Stimulated activated CD4-positive, alpha-beta T cell treated with anti-CD3 and anti-CD28 coated beads, Interleukin-4, amount 100 ng/mL, for 48 hours (primary cell): ENCODE data around the gene ZCCHC4.
"Not testable (repeated sequence)": the region's sequence is repeated elsewhere in the genome, so short reads cannot be mapped to it uniquely, and the experiment has no call there.

Experiments used
- DNase-seq, 2 donors: peaks; one replicate each; pipeline ENCODE4 v3.0.0-alpha.2; 2020; ENCODE audit warnings: low read depth in 2 of 2

ZCCHC4 gene

DNA sequence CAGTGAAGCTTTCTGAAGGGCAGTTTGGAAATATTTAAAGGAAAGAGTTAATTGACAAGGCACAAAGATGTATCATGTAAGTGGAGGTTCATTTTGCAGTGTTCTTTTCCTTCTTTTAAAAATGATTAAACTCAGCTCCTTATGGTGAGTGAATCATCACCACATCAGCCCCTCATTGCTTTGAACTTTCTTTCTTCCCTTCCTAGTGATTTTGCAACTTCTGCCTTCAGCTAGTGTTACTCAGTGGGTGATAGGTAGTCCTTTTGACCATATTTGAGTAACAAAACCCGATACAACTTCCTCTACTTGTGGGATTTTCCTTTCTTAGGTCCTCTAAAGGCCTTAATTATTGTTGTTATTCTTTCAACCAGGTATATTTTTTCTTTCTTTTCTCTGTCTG, 8.2 kb downstream of the ZCCHC4 start:
- DNase-seq: no peak

DNA sequence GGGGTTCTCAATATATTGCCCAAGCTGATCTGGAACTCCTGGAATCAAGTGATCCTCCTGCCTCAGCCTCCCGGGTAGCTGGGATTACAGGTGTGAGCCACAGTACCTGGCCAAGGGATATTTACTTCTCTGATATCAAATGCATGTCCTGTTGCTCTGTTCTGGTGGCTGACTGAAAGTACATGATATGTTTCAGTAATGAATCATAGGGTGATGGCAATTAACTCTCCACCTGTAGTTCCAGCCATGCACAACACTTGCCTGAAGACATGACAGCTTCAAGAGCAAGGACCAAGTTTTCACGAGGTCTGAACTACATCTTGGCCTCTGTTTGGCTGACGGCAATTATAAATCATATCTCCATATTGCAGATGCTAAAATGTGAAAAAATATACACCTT, 9.1 kb downstream of the ZCCHC4 start:
- DNase-seq: no peak

DNA sequence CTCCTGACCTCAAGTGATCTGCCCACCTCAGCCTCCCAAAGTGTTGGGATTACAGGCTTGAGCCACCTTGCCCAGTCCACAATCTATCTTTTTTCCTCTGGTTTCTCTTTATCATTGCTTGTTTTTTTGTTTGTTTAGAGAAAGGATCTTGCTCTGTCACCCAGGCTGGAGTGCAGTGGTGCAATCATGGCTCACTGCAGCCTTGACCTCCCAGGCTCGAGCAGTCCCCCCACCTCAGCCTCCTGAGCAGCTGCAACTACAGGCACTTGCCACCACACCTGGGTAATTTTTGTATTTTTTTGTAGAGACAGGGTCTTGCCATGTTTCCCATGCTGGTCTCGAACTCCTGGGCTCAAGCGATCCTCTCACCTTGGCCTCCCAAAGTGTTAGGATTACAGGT, 15.9 kb downstream of the ZCCHC4 start:
- DNase-seq: not testable (repeated sequence)

DNA sequence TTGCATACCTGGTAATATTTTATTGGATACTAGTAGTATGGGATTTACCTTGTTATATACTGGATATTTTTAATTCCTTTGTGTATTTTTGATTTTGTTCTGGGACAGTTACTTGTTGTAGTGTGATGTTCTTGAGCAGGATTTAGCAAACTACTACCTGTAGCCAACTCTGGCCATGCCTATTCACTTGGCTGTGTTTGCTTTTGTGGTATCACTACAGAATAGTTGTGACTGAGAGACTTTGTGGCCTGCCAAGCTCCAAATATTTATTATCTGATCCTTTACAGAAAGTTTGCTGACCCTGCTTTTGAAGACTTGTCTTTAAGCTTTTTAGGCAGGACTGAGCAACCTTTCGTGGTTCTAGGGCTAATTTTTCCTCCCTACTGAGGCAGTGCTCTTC, 17.8 kb downstream of the ZCCHC4 start:
- DNase-seq: no peak

DNA sequence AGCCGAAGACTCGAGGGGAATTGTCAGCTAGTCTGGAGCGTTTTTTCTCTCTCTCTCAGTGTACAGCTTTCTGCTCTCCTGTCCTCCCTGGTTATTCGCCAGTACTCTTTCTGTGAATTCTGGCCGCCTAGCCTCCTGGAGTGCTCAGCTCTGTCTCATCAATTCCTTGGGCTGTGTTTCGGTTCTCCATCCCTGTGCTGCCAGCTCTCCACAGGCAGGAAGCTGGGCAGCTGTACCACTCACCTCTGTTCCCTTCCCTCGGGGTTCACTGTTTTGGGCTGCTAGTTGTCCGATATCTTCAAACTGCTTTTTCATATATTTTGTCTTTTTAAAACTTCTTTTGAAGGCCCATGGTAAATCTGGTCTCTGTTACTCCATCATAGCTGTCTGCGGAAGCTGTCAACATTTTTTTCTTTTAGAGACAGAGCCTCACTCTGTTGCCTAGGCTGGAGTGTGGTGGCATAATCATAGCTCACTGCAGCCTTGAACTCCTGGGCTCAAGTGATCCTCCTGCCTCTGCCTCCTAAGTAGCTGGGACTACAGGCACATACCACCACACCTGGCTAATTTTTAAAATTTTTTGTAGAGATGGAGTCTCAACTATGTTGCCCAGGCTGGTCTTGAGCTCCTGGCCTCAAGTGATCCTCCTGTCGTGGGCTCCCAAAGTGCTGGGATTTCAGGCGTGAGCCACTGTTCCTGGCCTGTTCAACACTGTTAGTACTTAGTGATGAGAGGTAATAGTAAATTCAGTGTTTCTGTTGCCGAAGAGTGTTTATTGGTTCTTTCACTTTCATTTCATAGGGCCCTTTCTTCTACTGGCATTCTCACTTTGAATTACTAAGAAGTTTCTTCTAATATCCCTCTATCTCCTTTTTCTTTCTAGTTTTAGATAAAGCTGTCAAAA, 18.6 kb downstream of the ZCCHC4 start:
- DNase-seq: no peak

DNA sequence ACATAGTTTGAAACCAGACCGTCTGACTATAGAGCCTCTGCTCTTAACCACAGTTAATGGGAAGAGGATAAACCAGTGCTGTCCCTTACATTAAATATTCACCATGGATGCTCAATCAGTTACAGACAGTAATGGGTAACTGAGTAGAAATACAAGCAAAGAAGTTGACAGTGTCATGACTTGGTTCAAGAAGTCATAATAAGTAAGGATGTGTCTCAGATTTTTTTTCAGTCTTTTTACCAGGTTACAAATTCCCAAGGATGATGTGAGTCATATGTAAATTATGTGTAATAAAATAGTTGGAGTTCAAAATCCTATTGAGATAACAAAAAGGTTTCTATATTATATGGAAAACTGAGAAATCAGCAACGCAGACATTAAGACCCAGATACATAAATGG, 31.1 kb downstream of the ZCCHC4 start:
- DNase-seq: no peak

DNA sequence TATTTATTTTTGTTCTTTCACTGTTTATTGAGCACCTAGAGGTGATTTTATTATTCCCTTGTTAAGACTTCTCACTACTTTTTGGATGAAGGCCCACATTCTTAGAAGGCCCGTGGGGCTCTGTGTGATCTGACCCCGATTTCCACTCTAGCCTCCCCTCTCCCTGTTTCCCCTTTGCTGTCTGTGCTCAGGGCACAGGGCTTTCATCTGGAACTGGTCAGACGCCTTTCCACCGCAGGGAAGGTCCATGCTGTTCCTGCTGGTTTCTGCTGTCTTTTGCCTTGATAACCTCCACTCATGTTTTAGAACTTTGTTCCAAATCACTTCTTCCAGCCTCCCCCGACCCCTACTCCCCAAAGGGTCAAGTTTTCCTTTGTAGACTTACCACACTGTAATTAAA, 33.2 kb downstream of the ZCCHC4 start:
- no peak for DNase-seq

DNA sequence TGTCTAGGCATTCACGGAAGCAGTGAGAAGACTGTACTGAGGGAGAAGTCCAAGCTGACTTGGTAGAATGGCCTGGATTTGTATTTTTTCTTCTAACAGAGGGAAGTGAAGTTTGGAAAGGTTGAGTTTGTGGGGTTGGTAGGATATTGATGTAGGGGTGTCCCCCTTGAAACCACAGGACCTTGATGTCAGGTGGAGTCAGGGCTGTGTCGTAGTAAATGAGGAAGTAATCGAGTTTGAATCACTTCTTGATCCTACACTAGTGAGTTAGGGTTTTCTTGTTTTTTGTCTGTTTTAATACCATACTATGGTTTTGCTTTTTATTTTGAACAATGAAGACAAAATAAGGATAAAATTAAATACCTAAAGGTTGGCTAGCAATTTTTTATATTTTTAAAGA, 34.3 kb downstream of the ZCCHC4 start:
- no peak for DNase-seq

DNA sequence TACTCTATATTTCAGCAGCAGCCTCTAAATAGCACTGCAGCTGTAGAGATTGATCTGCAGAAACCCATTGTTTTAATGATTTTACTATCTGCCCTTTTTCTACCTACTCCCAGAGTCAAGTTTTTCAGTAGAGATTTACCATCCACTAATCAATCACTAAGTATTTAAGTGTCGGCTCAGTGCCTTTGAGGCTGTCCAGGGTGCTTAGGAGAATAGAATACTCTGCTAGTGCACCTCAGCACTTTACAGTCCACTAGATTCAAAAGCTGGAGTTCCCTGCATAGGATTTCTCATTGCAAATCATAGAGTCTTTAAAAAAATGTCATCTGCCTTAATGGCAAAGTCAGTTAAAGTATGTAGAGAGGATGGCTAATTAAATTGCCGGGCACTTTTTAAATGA, 34.9 kb downstream of the ZCCHC4 start:
- DNase-seq: no peak

DNA sequence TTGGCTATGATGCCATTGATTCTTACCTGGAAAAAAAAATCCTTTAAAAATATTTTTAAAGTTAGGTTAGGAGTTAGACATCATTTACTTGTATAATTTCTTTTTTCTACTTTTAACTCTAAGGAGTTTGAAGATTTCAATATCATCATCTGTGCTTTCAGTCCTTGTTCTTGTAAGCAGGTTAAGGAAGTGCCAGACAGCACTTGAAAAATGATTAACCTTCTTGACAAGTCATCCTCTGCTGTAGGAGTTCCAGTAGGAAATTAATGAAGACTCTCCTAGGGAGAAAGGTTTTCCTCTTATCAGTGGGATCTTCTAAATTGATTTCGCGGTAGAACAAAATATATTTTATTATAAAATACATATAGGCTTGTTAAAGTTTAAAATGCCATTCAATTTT, 35.4 kb downstream of the ZCCHC4 start:
- no peak for DNase-seq

DNA sequence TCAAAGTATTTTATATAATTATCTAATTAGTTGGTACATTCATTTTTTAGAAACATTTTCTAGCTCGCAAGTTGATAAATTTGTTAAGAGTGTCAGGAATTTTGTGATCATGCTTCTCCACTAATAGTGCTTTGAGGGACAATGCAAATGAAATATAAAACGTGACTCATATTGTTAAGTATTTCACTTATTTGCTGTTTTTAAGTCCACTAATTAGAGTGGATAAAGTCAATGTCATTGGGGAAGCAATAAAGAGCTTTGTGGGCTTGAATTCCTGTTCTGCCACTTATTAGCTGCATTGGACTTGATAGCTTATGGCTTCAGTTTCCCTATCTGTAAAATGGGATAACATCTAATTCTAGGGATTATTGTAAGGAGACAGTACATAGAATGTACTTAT, 38.0 kb downstream of the ZCCHC4 start:
- no peak for DNase-seq

DNA sequence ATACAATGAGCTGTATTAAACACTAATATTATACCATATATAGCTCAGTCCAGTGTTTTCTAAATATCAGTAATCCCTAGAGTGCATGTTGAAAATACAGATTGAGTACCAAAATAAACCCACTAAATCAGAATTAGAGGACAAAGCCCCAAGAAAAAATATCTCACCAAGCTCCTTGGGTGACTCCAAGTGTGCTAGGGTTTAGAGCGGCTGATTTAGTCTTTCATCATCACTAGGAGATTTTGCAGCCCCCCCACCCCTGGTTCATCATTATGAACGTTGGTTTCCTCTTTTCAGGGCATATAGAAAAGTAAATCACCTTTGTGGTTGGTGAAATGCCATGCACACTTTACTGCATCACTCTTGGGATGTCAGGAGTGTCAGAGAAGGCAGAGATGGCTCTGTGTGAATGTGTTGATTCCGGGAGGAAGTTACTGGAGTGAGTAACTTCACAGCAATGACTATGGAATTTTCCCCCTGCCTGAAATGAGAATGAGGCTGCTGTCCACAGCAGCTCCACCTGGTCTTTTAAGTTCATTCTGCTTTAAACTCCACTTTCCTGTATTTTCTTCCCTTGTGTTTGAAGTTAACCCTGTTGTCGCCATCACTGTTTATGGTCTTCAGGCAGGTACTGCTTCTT, 39.3 kb downstream of the ZCCHC4 start:
- no peak for DNase-seq

DNA sequence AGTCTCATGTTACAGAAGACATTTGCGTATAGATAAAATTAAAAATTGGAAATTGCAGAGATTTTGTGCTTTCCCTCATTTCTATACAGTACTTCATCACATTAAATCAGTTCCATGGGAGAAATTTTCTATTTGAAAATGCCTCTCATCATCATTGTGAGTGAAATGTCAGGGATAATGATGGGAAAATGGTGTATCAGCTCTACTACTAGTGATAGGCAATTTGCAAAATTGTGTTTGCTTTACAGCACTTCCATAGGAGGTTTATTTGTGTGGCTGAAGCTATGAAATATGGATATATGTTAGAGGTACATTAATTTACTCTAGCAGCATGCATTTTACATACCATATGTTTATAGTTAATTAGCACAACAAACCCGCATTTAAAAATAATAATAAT, 43.5 kb downstream of the ZCCHC4 start:
- no peak for DNase-seq

DNA sequence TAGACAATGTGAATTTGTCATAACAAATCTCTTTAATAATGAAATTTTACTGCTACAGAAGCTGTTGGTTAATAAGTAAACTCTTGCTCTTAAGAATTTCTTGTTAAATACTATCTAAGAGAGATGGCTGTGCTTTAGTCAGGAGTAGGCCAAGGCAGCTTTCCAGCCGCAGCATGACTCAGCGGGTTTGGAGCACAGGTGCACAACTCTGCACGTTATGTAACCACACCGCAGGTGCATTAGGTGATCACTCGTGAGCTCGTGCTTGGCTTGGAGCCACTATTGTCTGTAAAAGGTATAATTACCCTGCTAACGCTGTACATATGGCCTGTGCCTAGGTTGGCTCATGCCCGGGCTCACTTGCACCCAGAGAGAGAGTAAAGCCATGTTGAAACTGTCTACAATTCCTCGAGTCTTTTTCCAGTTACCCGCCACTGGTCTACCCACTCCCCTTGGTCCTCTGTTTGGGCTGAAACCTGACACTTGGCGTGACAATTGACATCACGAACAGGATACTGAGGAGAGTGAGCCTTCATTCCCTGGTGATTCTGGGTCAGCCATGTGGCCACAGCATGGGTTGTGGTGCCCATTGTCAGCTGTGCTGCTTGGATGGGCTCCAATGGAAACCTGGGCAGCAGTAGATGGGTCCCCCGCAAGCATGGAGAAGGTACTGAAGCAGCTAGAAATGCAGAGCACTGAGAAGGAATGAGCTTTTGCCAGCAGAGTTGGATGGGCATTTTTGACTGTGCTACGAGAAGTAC, 46.1 kb downstream of the ZCCHC4 start:
- DNase-seq: no peak

DNA sequence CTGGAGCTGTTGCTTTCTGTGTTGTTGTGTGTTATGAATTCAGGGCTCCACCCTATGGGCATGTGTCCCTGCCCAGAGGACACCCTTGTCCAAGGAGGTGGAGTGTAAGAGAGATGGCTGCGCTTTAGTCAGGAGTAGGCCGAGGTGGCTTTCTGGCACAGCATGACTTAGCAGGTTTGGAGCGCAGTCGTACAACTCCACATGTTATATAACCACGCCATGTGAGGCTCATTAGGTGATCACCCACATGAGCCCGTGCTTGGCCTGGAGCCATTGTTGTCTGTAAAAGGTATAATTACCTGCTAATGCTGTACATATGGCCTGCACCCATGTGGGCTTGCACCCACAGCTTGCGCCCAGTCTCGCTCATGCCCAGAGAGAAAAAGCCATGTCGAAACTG, 48.7 kb downstream of the ZCCHC4 start:
- DNase-seq: no peak

DNA sequence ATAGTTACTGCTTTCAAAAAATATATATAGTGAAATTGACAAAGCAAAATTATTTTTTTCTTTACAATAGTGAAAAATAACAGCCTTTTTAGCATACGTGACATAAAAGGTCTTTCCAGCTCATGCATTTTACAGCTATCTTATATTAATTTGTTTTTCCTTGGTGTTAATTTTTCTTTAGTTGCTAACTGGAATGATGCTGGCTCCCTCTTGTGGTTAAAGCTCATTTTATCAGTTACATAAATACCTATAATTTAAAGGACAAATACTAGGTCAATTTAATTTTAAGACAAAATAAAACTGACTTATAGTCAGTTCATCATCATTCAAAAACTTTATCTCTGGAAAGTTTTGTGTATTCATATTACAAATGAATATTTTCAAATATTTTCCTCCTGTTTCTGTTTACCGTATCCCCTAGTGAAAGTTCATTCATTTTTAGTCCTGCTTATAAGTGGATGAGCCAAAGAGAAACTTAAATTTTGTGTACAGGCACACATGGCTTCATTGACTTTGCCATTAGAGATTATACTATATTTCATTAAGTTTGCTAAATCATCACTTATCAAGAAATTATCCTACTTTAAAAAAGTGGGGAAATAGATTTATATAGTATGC, 54.5 kb downstream of the ZCCHC4 start:
- no peak for DNase-seq

DNA sequence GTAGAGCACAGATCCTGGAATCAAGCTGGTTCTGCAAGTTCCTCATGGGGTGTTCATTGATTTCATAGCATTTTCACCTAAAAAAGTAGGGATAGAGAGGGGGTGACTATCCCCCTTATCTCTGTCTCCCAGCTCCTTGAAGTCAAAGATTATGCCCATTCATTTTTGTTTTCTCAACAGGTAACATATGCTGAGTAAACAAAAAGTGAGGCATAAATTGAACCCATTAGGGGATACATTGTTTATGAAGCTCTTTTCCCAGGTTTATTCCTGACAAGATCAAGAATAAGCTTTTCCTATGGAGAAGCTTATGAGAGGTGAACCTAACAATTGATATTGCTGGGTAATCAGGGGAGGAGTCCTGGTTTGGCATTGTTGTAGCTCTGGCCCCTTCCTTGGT, 55.3 kb downstream of the ZCCHC4 start:
- no peak for DNase-seq

DNA sequence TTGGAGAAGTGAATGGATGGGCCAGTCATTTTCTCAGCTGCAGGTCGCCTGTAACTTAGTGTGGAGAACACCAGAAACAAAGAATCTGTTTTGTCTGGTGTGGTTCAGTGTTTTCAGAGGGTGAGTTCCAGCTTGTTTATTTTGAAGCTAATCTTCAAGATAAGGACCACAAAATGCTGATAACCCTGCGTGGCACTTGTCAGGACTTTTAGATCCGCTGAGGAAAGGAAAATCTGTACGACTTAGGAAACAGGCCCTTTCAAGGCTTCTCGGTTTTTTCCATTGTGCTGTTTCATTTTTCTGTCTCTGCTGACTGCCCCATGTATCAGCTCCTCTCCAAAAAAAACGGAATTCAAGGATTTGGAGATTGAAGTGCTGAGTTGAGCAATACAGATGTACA, 55.7 kb downstream of the ZCCHC4 start:
- DNase-seq: no peak

DNA sequence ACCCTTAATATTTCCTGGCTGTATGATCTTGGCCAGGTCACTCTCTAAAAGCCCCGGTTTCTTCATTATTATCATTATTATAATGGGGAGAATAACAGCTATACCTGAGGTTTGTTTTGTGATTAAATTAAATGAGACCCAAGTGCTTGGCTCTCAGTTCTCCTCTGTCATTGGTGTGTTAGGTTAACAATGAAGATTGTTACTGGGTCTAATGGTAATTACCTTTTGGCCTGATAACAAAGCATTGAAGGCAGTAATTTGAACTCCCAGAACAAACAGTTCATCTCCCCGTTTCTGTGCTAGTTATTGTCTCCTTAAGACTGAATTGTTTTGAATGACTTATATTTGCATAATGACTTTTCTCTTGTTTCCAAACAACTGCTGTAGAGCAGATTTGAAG, 57.7 kb downstream of the ZCCHC4 start:
- DNase-seq: no peak

DNA sequence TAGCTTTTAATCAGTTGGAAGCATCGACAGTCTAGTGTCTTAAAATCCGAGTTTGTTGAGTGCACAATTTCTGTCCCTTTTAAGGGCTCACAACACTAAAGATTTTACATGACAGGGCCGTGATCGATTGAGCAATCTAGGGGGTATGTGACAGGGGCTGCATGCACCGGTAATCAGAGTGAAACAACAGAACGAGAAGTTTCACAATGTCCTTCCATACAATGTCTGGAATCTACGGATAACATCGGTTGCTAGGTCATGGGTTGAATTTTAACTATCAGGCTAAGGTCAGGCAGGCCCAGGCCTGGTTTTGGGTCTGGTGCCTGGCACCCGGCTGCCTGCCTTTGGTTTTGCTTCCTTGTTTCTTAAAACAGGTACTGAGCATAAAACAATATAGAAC, 60.0 kb downstream of the ZCCHC4 start:
- DNase-seq: not testable (repeated sequence)

DNA sequence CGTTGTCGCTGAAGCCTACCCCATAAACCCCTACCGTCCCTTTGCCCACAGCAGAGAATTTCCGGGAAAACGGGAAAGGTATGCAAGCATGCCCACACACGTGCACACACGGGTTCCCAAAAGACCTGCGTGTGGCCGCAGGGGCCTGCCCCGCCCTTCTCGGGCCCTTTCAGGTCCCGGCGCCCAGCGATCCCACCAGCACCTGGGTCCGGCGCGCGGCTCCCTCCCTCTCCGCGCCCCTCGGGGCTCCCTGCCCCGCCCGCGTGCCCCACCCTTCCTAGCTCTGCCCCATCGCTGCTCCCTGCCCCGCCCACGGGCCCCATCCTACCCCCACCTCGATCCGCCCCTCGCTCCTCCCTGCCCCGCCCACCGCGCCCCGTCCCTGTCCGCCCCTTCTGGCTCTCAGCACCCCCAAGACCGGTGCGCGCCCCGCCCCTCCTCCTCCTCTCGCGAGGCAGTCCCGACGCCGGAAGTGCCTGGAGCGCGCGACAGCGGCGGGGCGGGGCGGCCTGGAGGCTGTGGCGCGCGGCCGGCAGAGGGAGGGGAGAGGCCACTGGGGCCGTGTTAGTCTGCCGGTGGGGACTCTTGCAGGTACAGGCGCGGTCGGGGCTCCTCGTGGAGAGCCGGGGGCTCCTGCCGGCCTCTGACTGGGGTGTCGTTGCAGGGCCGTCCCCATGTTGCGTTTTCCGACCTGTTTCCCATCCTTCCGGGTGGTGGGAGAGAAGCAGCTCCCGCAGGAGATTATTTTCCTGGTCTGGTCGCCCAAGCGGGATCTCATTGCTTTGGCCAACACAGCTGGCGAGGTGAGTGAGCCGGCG, 64.4 kb downstream of the ZCCHC4 start, which contains the start of gene ANAPC4:
Gene ANAPC4 (plus strand): TSS at position 510 of the 818 bp plus-strand sequence. CDS start 165 bp downstream, at position 675.
- peak; percentile 99 for DNase-seq
